ENCODE measurements around the gene SIMC1.
"Not testable (repeated sequence)": the region's sequence is repeated elsewhere in the genome, so short reads cannot be mapped to it uniquely, and the experiment has no call there.

- TF ChIP-seq POLR2A, POLR2AphosphoS5 (IDR thresholded peaks at IDR 0.05): not testable (repeated sequence)
These were observed 34.7 kb upstream of the SIMC1 start for GRCh38 chr5:176203535-176203934.

All from stomach (tissue), 4 donors.